RWPE2 (cell line): ENCODE results near the gene TGFB3.
A peak's percentile ranks its signal among the peaks of the same experiment; 100 is the strongest.

Experiments used
- ATAC-seq: fragments of 200-7000 bp; cut with Tn5 transposase; 3 replicates; pipeline ENCODE4 v1.9.1; 2021; ENCODE audit warnings: low read depth
- DNase-seq: peaks from one replicate; pipeline ENCODE4 v3.0.0-alpha.2; 2020; ENCODE audit warnings: low spot score
- H3K27ac ChIP-seq: fragments of 450-650 bp; 2 replicates; pipeline ENCODE4 v1.5.1; 2017; ENCODE audit warnings: mild to moderate bottlenecking; ENCODE audit not compliant: poor library complexity, severe bottlenecking
- H3K27me3 ChIP-seq: fragments of 250-450 bp; sonication (Bioruptor Pico); 2 replicates; pipeline ENCODE4 v1.5.1; 2021; ENCODE audit warnings: mild to moderate bottlenecking, moderate library complexity; ENCODE audit not compliant: insufficient read depth, poor library complexity, severe bottlenecking
- H3K36me3 ChIP-seq: fragments of 250-450 bp; sonication (Bioruptor Pico); 2 replicates; pipeline ENCODE4 v1.5.1; 2020; ENCODE audit warnings: low read depth, mild to moderate bottlenecking, moderate library complexity
- H3K4me1 ChIP-seq: fragments of 250-450 bp; sonication (Bioruptor Pico); 2 replicates; pipeline ENCODE4 v1.5.1; 2021; ENCODE audit warnings: mild to moderate bottlenecking, moderate library complexity; ENCODE audit not compliant: insufficient read depth, poor library complexity, severe bottlenecking
- H3K4me3 ChIP-seq: fragments of 250-450 bp; sonication (Bioruptor Pico); 2 replicates; pipeline ENCODE4 v1.5.1; 2021; ENCODE audit warnings: mild to moderate bottlenecking, moderate library complexity; ENCODE audit not compliant: severe bottlenecking
- H3K9me3 ChIP-seq: fragments of 250-450 bp; sonication (Bioruptor Pico); 2 replicates; pipeline ENCODE4 v1.5.1; 2021; ENCODE audit warnings: mild to moderate bottlenecking, moderate library complexity; ENCODE audit not compliant: severe bottlenecking
- TF ChIP-seq, protein P1 (sequence below): fragments of 450-650 bp; IDR thresholded peaks from one replicate; pipeline ENCODE4 v1.5.1; 2017; ENCODE audit warnings: mild to moderate bottlenecking, moderate library complexity; ENCODE audit not compliant: poor library complexity, severe bottlenecking

Gene TGFB3

DNA sequence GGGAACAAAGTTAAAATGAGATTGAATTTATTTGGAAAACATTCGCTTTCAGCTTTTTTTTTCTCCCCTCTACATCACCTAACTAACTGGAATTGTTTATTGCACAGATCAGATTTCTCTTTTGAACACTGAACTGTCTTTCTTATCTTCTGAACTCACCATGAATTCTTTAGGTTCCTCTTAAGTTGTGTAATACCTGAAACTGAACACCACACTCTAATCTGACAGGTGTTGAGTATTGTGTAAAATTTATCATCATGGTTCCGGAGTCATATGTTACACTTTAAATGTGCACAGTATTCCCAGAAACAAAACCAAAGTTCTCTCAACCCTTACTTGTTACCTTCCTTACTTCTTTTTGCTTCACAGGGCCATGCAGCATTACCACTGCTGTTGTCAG is 66.8 kb downstream of the TGFB3 start:
- no peaks in the 10 kb centered on the region for H3K9me3 ChIP-seq
- DNase-seq, result no peak
- no peak for ATAC-seq
- no peaks in the 10 kb centered on the region for H3K27me3 ChIP-seq
- TF ChIP-seq, protein P1, sequence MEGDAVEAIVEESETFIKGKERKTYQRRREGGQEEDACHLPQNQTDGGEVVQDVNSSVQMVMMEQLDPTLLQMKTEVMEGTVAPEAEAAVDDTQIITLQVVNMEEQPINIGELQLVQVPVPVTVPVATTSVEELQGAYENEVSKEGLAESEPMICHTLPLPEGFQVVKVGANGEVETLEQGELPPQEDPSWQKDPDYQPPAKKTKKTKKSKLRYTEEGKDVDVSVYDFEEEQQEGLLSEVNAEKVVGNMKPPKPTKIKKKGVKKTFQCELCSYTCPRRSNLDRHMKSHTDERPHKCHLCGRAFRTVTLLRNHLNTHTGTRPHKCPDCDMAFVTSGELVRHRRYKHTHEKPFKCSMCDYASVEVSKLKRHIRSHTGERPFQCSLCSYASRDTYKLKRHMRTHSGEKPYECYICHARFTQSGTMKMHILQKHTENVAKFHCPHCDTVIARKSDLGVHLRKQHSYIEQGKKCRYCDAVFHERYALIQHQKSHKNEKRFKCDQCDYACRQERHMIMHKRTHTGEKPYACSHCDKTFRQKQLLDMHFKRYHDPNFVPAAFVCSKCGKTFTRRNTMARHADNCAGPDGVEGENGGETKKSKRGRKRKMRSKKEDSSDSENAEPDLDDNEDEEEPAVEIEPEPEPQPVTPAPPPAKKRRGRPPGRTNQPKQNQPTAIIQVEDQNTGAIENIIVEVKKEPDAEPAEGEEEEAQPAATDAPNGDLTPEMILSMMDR, result no peak
- H3K4me3 ChIP-seq, result no peak overlapping the region
- no peak overlapping the region for H3K27ac ChIP-seq
- peaks cover 7% of the 10 kb centered on the region for H3K4me1 ChIP-seq
- peaks cover 5% of the 10 kb centered on the region for H3K36me3 ChIP-seq

DNA sequence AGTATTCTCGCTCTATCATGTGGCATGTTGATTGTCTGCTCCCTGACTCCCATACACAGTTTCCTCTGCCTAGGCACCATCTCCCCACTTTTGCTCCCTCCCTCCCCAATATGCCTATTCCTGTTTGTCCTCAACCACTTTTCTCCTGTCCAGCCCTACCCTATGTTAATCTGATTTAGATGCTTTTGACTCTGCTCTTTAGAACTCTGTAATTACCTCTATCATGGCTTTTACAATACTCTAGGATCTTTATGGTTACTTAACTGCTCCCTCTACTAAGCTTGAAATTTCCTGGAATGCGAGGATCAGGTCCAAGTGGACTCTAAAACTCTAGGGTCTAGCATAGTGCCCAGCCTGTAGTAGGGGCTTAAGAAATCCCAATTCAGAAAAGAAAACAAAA is 68.6 kb downstream of the TGFB3 start:
- peaks cover 5% of the 10 kb centered on the region for H3K36me3 ChIP-seq

DNA sequence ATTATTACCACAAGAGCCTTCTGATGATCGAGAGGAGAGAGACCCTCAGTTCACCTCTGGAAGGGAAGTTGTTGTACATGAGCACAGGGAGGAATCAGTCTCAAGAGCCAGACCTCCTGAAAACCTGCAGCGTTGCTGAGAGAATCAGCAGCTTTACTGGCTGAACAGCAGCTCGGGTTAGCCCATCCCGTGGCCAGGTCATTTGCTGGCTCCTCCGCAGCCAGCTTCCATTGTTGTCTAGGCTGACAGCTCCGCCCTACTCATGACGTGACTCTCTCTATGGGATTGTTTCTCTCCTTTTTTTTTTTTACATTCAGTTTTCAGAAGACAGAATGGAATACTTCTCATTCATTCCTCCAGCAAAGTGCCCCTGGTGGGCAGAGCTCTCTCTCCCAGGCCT is 69.9 kb downstream of the TGFB3 start:
- DNase-seq (no peak), ATAC-seq (no peak)
- TF ChIP-seq, protein P1, result no peak
- H3K27me3 ChIP-seq, result no peaks in the 10 kb centered on the region
- peaks cover 13% of the 10 kb centered on the region for H3K4me1 ChIP-seq
- H3K36me3 ChIP-seq, result peaks cover 10% of the 10 kb centered on the region
- no peaks in the 10 kb centered on the region for H3K9me3 ChIP-seq
- no peak overlapping the region for H3K4me3 ChIP-seq
- H3K27ac ChIP-seq, result no peak overlapping the region

More for the DNA sequence above, 68.6 kb downstream of the TGFB3 start:
- no peak for DNase-seq
- Histone ChIP-seq H3K4me3 (no peak overlapping the region), H3K9me3 (no peaks in the 10 kb centered on the region), H3K27me3 (no peaks in the 10 kb centered on the region), H3K4me1 (peaks cover 13% of the 10 kb centered on the region), H3K27ac (no peak overlapping the region)
- TF ChIP-seq, protein P1, result no peak
- no peak for ATAC-seq

DNA sequence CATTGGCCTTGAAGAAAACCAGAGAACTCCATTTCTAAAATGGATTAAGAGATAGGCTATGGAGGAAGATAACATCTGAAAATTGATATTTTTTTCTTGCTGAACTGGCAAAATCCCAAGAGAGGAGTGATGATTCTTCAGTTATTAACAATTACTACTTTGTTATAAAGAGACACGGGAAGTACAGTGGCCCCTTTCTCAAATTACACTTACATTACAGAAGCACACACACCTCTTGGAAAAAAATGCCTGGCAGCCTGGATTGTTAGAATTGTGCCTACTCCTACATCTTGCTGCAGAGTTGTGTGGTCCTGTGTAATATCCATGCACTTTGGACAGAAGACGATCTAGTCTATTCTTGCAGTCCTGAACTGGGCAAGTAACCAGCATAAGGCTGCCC is 71.7 kb downstream of the TGFB3 start:
- H3K27me3 ChIP-seq, result no peaks in the 10 kb centered on the region
- peak overlapping the region; percentile 7 for H3K27ac ChIP-seq
- no peak overlapping the region for H3K4me3 ChIP-seq
- DNase-seq (no peak), ATAC-seq (peak; percentile 79)
- H3K36me3 ChIP-seq, result peaks cover 10% of the 10 kb centered on the region
- no peaks in the 10 kb centered on the region for H3K9me3 ChIP-seq
- TF ChIP-seq, protein P1, result no peak
- peaks cover 13% of the 10 kb centered on the region for H3K4me1 ChIP-seq

DNA sequence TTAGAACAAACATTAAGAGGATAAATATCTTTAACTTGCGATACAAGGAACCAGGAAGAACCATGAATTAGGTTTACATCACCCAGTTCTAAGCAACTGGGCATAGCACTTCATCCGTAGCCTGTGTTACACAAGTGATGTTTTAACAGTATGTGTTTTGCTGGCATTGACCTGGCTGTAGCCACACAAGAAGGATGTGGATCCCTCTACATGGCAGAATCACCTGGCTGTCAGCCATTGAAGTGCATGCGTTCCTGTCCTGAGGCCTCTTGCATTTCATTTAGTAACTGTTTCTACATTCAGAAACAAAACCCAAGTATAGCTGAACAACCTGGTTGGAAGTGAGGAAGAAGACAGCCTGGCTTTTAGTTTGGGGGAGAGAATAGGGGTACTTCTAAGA is 72.2 kb downstream of the TGFB3 start:
- no peaks in the 10 kb centered on the region for H3K27me3 ChIP-seq
- ATAC-seq (peak; percentile 8; the same call in 1 of the 3 replicates), DNase-seq (no peak)
- H3K4me3 ChIP-seq, result no peak overlapping the region
- peaks cover 13% of the 10 kb centered on the region for H3K4me1 ChIP-seq
- no peaks in the 10 kb centered on the region for H3K9me3 ChIP-seq
- TF ChIP-seq, protein P1, result no peak
- H3K36me3 ChIP-seq, result peaks cover 10% of the 10 kb centered on the region
- peak overlapping the region; percentile 7 for H3K27ac ChIP-seq
